ENCODE measurements around the gene SNPH. TPM values are rescaled to one million over a fixed set of nuclear protein-coding genes. Genes with fewer than 3 reads are reported as not detected.

SNPH gene
- total RNA-seq (2012; rRNA removed) (4.5 and 4.7 TPM in 2 replicates), polyA plus RNA-seq (2012; rRNA removed) (3.1 and 3.2 TPM in 2 replicates), Bru-seq, nascent RNA (percentile 60 among the genes with signal in this experiment), BruChase-seq, experiment 1, labeled RNA remaining after a 6-hour chase (percentile 70 among the genes with signal in this experiment), BruChase-seq, experiment 2, labeled RNA remaining after a 2-hour chase (percentile 78 among the genes with signal in this experiment)
- 1.5 and 3.4 TPM in 2 replicates for polyA plus RNA-seq (2012; cell fraction: cytosol; rRNA removed)
- polyA plus RNA-seq (2012; cell fraction: nucleus; rRNA removed; ENCODE audit: low replicate concordance): 6.1 and 14.6 TPM in 2 replicates
- long read RNA-seq, partial matches to known transcripts: 0 of 27 reads
- long read RNA-seq, other reads (novel, unspliced or antisense): 27 of 27 reads

GRCh38 chr20:1266167-1266973 is at the start of gene SNPH:
TSS of gene SNPH (plus strand) at chr20:1266294. CDS start at chr20:1296240, 29,946 bp downstream.
- H3K9me1 ChIP-seq (ENCODE audit: insufficient read depth, low read length): peaks cover 12% of the 10 kb centered on the region; the same call in 1 of the 2 replicates
- intact Hi-C loops (cut with micrococcal nuclease) (loop anchor here (2.0 kb wide), 1 partner anchor 40 kb away; the partner anchor contains the start of gene RAD21L1), dilution Hi-C loops (cut with HindIII; ENCODE audit: low sequenced_read_pairs, unreplicated experiment) (no loop called here), in situ Hi-C loops (cut with MboI; ENCODE audit: low sequenced_read_pairs) (no loop called here)
- H3K14ac ChIP-seq (replicated peaks; ENCODE audit: low read depth, low read length): peak within 1 kb of the TSS; percentile 85
- H3K4ac ChIP-seq (ENCODE audit: low read depth, low read length): peak within 1 kb of the TSS; percentile 91
- H2AK9ac ChIP-seq (replicated peaks; ENCODE audit: low read depth, low read length, poor library complexity): peak within 1 kb of the TSS; percentile 85
- BruUV-seq (replicated peaks): no TSS peak
- H2AFZ ChIP-seq (replicated peaks; ENCODE audit: low read length, poor library complexity): peak within 1 kb of the TSS; percentile 92
- H3K9me3 ChIP-seq (ENCODE audit: control insufficient read depth, insufficient read depth, low read length): no peaks in the 10 kb centered on the region
- peak within 1 kb of the TSS; percentile 56 for H2BK5ac ChIP-seq (ENCODE audit: low read depth, low read length, poor library complexity, severe bottlenecking)
- H3K4me2 ChIP-seq (ENCODE audit: low read depth, low read length): peak within 1 kb of the TSS; percentile 94
- H3K23ac ChIP-seq (ENCODE audit: low read depth, low read length): peak within 1 kb of the TSS; percentile 85; the same call in 1 of the 2 replicates
- peak; percentile 76 for DNase-seq
- ATAC-seq (ENCODE audit: low read depth): peak; percentile 96
- POLR2A ChIA-PET (ENCODE audit: unreplicated experiment): interaction anchor here (0.5 to 0.6 kb wide), 2 partner anchors 45 to 547 kb away, joined by 3 to 5 read pairs; no protein-coding TSS in a partner anchor
- H4K8ac ChIP-seq (ENCODE audit: low read depth in 2 of 2, low read length in 2 of 2): peak within 1 kb of the TSS; percentile 62 to 88
- H3K36me3 ChIP-seq (ENCODE audit: control insufficient read depth, insufficient read depth, low read length): peaks cover 4% of the 10 kb centered on the region; the same call in 1 of the 2 replicates
- H3K4me3 ChIP-seq (ENCODE audit: insufficient read depth, low read depth, low read length): peak within 1 kb of the TSS; percentile 81
- H4K20me1 ChIP-seq (ENCODE audit: insufficient read depth, low read length): no peaks in the 10 kb centered on the region
- H3K27me3 ChIP-seq (ENCODE audit: control insufficient read depth, insufficient read depth, low read length): no peaks in the 10 kb centered on the region
- 0 out of 3 replicates have a peak within 1 kb of the TSS, but pooled peaks have one; percentile 8 for H2BK15ac ChIP-seq (ENCODE audit: low read depth, low read length)
- peaks cover 6% of the 10 kb centered on the region; the same call in 1 of the 2 replicates for H3K4me1 ChIP-seq (ENCODE audit: control insufficient read depth, insufficient read depth, low read length)
- H4K5ac ChIP-seq (ENCODE audit: low read depth, low read length): peak within 1 kb of the TSS; percentile 93
- TF ChIP-seq MAZ (IDR thresholded peaks at IDR 0.05; ENCODE audit: borderline replicate concordance, low read depth, low read length): peak; percentile 66
- no peak for TF ChIP-seq NFE2L2 (IDR thresholded peaks at IDR 0.05; ENCODE audit: low read depth, low read length)
- peak; percentile 37; the same call in 1 of the 2 replicates for TF ChIP-seq FOS (IDR thresholded peaks at IDR 0.05; ENCODE audit: low read depth, low read length)
- 0% methylated on average over 5 of the region's 61 CpGs; no CpG with 5 or more reads in 1 of the 2 experiments for WGBS, 2 experiments (ENCODE audit: extremely low coverage in 2 of 2, insufficient read length in 1 of 2)
- H2BK120ac ChIP-seq (ENCODE audit: low read depth, low read length): peak within 1 kb of the TSS; percentile 85
- peaks cover 21 to 29% of the 10 kb centered on the region in 2 experiments for H3K79me1 ChIP-seq (ENCODE audit: low read depth in 1 of 2, low read length in 2 of 2)
- H2BK20ac ChIP-seq (ENCODE audit: low read depth, low read length): peak within 1 kb of the TSS; percentile 75; the same call in 1 of the 2 replicates
- H3K18ac ChIP-seq (ENCODE audit: low read depth, low read length): peak within 1 kb of the TSS; percentile 62
- peak within 1 kb of the TSS; percentile 80 for H4K91ac ChIP-seq (ENCODE audit: insufficient read depth, low read depth, low read length)
- H3K9ac ChIP-seq (ENCODE audit: low read depth, low read length): peak within 1 kb of the TSS; percentile 81
- peak within 1 kb of the TSS; percentile 67 for H2AK5ac ChIP-seq (ENCODE audit: low read depth, low read length)
- peak within 1 kb of the TSS; percentile 66 for H3K27ac ChIP-seq (ENCODE audit: insufficient read depth, low read length)
- CTCF ChIA-PET: interaction anchor here (0.6 kb wide), 1 partner anchor 52 kb away, joined by 3 read pairs; no protein-coding TSS in a partner anchor
- H3K56ac ChIP-seq (ENCODE audit: extremely low read depth, insufficient read depth, low read length): no peak within 1 kb of the TSS

Data from IMR-90 (cell line).